Ectodermal cell (in vitro differentiated cells): ENCODE measurements around the gene KATNB1.
A peak's percentile ranks its signal among the peaks of the same experiment; 100 is the strongest.

Experiments used
- H3K27ac ChIP-seq: 2 replicates; pipeline ENCODE4 v1.7.0; 2013; ENCODE audit warnings: mild to moderate bottlenecking, low read depth, low read length; ENCODE audit not compliant: insufficient read depth, poor library complexity, severe bottlenecking
- H3K27me3 ChIP-seq: 2 replicates; pipeline ENCODE4 v1.7.0; 2013; ENCODE audit warnings: mild to moderate bottlenecking, low read length; ENCODE audit not compliant: insufficient read depth, control insufficient read depth, poor library complexity, severe bottlenecking
- H3K36me3 ChIP-seq: one replicate; pipeline ENCODE4 v1.7.0; 2013; ENCODE audit warnings: low read length; ENCODE audit not compliant: control insufficient read depth, insufficient read depth
- H3K4me1 ChIP-seq: one replicate; pipeline ENCODE4 v1.7.0; 2013; ENCODE audit warnings: low read length; ENCODE audit not compliant: control insufficient read depth, insufficient read depth
- H3K4me3 ChIP-seq: 2 replicates; pipeline ENCODE4 v1.7.0; 2013; ENCODE audit warnings: low read depth, low read length, control low read depth; ENCODE audit not compliant: insufficient read depth
- H3K9me3 ChIP-seq: 2 replicates; pipeline ENCODE4 v1.7.0; 2013; ENCODE audit warnings: mild to moderate bottlenecking, low read length, moderate library complexity; ENCODE audit not compliant: control insufficient read depth
- WGBS, 2 experiments: methylation state at CpG; one replicate each; pipeline ENCODE4 v1.1.7; 2013; ENCODE audit warnings: missing lambda C conversion rate in 2 of 2; 5-methylcytosine and 5-hydroxymethylcytosine counted together

The KATNB1 gene

DNA sequence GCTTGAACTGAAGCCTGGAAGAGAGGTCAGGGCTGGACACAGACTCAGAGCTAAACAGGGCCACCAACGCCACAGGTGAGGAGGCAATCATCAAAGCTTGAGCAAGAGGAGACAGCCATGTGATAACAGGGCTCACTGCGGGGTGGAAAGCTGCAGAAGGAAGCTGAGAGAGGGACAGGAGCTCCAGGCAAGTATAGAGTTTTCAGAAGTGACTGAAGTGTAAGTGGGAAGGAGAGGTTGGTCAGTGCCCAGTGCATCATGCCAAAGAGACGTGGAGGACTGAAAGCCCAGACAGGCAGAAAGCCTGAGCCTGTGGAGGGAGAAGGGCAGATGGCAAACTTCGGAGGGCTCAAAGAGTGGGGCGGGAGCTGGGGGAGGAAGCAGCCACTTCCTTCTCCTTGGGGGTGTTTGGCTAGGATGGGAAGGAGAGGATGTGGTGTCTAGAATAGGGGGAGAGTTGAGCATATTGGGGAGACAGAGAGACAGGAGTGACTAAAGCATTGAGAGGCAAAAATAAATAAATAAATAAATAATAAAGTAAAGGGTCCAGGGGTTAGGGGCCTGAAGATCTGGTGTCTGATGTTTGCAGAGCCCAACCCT is 64.1 kb downstream of the KATNB1 start:
- H3K4me1 ChIP-seq: peaks cover 31% of the 10 kb centered on the region
- no peak overlapping the region for H3K27ac ChIP-seq
- peaks cover 45% of the 10 kb centered on the region for H3K27me3 ChIP-seq
- H3K4me3 ChIP-seq: no peak overlapping the region
- H3K9me3 ChIP-seq: no peaks in the 10 kb centered on the region
- 79 to 81% methylated on average over 4 of the region's 5 CpGs for WGBS, 2 experiments
- H3K36me3 ChIP-seq: no peaks in the 10 kb centered on the region

DNA sequence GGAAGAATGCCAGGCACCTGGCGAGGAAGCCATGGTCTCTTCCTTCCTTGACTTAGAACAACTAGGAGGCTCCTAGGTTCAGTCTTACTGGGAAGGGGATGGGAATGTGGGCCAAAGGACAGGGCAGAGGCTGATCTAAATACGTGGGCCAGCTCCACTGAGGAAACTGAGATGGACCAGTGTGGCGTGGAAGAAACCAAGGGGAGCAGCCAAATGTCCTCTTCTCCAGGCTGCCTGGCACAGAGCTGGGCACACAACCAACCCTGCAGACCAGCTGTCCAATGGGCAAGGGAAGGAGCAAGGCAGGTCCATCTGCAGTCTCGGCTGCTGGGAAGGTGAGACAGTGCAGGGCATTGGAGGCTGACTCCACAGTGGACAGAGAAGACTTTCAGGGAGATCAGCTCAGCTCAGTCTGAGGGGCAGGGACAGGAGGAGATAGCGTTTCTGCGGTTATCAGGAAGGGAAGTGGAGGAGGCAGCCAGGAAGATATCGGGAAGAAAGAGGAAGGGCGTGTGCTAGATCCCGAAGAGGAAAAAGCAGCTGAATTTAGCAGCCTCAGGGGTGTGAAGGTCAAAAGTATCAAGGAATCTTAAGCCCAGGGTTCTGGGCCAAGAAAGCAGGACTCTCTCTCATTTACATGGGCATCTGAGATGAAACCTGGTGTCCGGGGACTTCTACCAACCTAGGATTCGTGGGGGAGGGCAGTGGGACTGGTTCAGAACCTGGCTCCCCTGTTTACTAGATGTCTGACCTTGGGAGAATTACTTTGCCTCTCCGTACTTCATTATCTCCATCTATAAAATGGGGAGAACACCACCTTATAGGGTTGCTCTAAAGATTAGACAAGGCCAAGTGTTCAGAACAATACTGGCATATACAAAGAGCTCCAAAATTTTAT is 64.9 kb downstream of the KATNB1 start:
- H3K4me1 ChIP-seq: peaks cover 31% of the 10 kb centered on the region
- H3K4me3 ChIP-seq: no peak overlapping the region
- H3K27ac ChIP-seq: no peak overlapping the region
- WGBS, 2 experiments: 89 to 91% methylated on average over 12 of the region's 12 CpGs
- no peaks in the 10 kb centered on the region for H3K36me3 ChIP-seq
- peaks cover 45% of the 10 kb centered on the region for H3K27me3 ChIP-seq
- no peaks in the 10 kb centered on the region for H3K9me3 ChIP-seq

DNA sequence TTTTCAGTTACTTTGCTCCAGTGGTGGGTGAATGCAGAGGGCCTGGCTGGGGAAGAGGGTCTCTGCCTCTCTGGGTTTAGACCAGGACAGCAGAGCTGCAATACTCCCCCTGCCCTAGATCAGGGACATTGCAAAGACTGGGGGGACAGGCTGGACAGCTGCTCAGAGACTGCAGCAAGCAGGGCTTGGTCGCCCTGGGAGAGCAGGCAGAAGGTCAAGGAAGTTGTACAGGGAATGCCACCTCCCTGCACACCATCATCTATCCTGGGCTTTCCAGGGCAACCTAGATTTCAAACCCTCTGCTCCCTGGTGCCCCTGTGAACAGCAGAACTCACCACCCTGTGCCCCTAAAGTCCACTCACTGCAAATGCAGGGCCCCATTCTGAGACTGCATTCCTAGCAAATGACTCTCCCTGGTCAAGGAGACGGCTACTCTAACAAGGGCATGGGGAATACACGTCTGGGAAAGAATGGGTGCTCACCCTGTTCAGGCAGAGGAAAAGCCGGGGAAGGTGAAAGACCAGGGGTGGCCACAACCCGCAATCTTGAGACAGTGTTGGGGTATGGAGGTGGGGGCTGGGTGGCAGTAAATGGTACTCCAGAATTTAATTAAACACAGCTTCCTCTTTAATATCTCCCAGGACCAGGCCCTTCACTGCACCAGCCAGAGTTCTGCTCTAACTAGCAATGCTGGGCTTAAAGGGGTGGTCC is 65.7 kb downstream of the KATNB1 start:
- WGBS, 2 experiments: 51 to 55% methylated on average over 5 of the region's 5 CpGs
- Histone ChIP-seq H3K9me3 (no peaks in the 10 kb centered on the region), H3K4me3 (peak overlapping the region; percentile 31), H3K4me1 (peaks cover 31% of the 10 kb centered on the region), H3K36me3 (no peaks in the 10 kb centered on the region), H3K27me3 (peaks cover 45% of the 10 kb centered on the region), H3K27ac (no peak overlapping the region)

DNA sequence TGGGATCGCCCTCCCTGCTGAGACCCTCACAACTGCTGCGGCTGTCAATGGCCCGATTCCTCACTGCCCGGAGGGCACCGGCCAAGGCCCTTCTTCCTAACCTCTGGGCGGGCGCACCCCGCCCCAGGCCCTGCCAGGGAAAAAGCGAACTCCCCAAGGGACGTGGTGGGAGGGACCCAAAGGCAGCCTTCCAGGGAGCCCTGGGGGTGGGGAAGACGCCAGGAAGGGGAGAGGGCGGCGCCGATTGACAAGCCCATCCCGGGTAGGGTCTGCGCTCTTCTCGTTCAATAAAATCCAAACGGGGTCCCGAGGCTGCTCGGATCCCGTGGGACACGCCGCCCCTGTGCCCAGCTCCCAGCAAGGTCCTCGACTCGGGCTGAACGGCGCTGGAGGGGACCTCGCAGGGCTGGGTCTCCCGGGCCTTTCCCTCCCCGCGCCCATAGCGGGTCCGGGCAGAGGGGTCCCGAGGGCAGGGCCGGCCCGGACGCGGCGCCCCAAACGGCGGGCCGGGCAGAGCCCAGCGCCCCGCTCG is 66.3 kb downstream of the KATNB1 start:
- Histone ChIP-seq H3K4me1 (peaks cover 31% of the 10 kb centered on the region), H3K36me3 (no peaks in the 10 kb centered on the region), H3K4me3 (peak overlapping the region; percentile 31), H3K9me3 (no peaks in the 10 kb centered on the region), H3K27ac (no peak overlapping the region), H3K27me3 (peaks cover 45% of the 10 kb centered on the region)
- WGBS, 2 experiments: 1 to 2% methylated on average over 45 of the region's 45 CpGs

DNA sequence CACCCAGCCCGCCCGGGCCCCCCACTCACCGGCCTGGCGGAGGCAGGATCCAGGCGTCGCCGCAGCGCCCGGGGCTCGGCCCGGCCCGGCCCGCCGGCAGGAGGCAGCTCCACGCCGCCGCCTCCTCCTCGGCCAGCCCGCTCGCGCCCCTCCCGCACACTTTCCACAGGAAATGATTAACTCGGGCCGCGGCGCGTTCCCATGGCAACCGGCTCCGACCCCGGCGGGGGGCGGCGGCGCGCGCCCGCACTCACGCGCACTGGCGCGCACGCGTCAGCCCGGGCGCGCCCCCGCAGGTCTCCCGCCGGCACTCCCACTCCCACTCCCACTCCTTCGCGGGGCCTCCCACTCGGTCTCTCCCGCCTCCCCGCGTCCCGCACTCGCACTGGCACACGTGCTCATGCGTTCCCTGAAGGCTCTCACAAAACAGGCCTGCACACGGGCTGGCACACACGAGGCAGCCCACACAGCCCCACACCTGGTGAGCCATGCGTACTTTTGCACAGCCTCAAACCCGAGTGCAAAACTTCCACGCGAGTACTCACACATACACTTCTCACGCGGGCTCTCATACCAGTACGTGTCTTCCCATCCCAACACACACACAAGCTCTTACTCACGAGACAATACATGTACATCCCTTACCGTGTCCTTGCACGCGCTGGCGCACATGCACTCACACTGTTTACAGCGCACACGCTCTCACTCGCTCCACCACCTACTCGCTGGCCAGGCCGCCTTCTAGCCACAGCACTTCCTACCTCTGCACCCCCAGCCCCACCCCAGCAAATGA is 67.0 kb downstream of the KATNB1 start, which contains the start of gene KIFC3:
TSS of gene KIFC3 (minus strand) at position 151 of the 793 bp plus-strand sequence. CDS start 4,248 bp downstream, outside the sequence.
- Histone ChIP-seq H3K27me3 (peaks cover 44% of the 10 kb centered on the region), H3K27ac (peak within 1 kb of the TSS; percentile 41), H3K4me3 (peak within 1 kb of the TSS; percentile 31), H3K9me3 (no peaks in the 10 kb centered on the region), H3K4me1 (peaks cover 28% of the 10 kb centered on the region), H3K36me3 (no peaks in the 10 kb centered on the region)
- 13 to 14% methylated on average over 78 of the region's 78 CpGs for WGBS, 2 experiments

DNA sequence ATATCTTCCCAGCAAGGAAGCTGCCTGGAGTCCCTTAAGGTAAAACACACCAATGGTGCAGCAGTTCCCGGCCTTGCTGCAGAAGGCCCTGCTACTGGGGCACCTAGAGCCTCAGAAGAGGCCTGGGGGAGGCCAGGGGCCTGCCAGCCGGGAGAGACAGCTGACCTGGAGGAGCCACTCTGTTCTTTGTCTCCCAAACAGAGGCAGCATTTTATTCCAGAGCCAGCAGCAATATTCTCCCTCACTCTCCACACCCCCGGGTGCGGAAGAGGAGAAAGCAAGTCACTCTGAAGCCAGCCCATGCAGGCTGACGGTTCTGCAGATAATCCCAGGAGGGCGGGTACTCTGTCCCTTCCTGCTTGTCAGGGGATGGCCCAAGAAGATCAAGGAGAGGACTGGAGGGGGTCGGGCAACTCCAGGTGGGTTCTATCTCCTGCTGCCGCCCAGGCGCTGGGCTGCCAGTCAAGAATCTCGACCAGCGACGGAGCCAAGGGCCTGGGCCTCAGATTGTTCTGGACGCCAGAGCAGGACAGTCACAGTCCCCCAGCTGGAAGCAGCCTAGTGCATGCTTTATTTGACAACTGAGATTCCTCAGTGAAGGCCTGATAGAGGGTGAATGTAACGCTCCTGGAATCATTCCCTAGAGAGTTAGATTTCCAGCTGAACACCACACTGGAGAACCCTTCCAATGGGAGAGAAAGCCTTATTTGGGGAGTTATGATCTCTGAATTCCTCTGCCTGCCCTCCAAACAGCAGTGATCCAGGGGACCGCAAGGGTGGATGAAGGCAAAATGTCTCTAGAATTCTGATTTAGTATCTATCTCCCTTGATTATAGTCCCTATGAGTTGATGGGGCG is 67.8 kb downstream of the KATNB1 start:
- 43 to 46% methylated on average over 16 of the region's 16 CpGs for WGBS, 2 experiments
- Histone ChIP-seq H3K4me1 (peaks cover 22% of the 10 kb centered on the region), H3K4me3 (no peak overlapping the region), H3K27me3 (peaks cover 36% of the 10 kb centered on the region), H3K27ac (peak overlapping the region; percentile 41), H3K9me3 (no peaks in the 10 kb centered on the region), H3K36me3 (no peaks in the 10 kb centered on the region)

DNA sequence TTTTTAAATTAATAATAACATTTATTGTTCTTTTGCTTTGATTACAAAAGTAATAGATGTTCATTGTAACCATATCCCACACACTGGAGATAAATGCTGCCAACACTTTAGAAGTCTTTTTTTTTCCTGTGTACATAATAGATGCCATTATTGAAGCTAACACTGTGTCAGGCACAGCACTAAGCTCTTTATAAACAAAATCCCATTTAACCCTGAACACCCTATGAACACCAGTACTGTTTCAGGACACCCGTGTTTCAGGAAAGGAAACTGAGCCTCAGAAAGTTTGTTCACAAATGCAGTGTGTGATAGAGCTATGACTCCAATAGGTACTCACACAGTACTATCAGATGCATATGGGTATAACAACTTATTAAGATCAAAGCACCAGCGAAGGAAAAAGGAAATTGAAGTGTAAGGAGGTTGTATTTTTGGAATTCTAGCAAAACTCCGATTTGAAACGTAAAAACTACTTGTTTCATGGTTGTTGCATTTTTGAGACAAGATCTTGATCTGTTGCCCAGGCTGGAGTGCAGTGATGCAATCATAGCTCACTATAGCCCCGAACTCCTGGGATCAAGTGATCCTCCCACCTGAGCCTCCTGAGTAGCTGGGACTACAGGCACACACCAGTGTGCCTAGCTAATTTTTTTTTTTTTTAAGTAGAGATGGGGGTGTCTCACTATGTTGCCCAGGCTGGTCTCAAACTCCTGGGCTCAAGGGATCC is 68.7 kb downstream of the KATNB1 start:
- Histone ChIP-seq H3K9me3 (no peaks in the 10 kb centered on the region), H3K27ac (no peak overlapping the region), H3K4me1 (peaks cover 24% of the 10 kb centered on the region), H3K4me3 (no peak overlapping the region), H3K36me3 (no peaks in the 10 kb centered on the region), H3K27me3 (peaks cover 27% of the 10 kb centered on the region)
- WGBS, 2 experiments: 94 to 96% methylated on average over 5 of the region's 5 CpGs

DNA sequence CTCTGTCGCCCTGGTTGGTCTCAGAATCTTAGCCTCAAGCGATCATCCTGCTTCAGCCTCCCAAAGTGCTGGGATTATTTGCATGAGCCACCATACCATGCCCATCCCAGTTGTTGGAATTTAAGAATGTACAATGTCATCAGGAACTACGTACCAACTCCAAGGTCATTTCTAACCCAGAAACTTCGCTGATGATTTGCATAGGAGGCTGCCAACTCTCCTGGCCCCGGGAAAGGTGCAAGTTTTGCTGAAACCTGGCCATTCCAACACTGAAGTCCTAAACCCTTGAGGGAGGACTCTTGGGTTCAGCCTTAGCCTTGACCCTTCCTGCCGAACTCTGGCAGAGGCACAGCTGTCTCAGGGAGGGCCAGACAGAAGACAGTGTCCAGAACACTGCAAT is 69.6 kb downstream of the KATNB1 start:
- WGBS, 2 experiments: 92 to 94% methylated on average over 6 of the region's 6 CpGs
- H3K27me3 ChIP-seq: peaks cover 18% of the 10 kb centered on the region

More for the DNA sequence above, 69.6 kb downstream of the KATNB1 start:
- Histone ChIP-seq H3K9me3 (no peaks in the 10 kb centered on the region), H3K27ac (no peak overlapping the region), H3K4me1 (peaks cover 24% of the 10 kb centered on the region), H3K4me3 (no peak overlapping the region), H3K36me3 (no peaks in the 10 kb centered on the region)
